ENCODE results near the gene RPLP1. TPM values are rescaled to one million over a fixed set of nuclear protein-coding genes. Genes with fewer than 3 reads are reported as not detected.

Gene RPLP1
- total and polyA plus RNA-seq, 4 donors, result 43.6 to 1,480 (median 918) TPM

DNA sequence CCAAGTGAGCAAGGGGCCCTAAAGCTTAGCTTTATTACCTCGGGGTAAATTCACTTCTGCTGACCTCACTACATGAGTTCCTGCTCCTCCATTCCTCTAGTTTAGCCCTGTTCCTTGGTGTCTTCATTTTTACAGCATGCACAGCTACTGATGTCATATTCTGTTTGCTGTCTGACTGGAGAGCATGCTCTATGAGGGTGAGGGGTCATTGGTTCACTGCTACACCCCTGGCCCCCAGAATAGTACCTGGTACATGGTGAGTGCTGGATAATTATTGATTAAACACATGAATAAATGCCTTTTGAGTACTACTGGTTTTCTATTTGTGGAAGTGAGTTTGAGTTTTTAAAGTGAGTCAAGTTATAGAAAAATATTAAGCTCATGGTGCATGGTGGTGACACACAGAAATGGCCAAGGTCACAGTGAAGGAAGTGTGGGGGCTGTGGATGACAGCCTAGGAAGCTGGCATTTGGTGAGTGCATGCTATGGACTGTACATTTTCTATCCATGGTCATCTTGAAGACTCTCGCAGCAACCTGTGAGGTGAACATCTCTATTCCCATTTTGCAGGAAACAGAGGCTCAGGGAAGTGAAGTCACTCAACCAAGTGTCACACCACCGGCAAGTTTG is 34.0 kb downstream of the RPLP1 start:
- DNase-seq (ENCODE audit: low read depth in 4 of 6, low spot score in 6 of 6), result no peak
- H3K9me3 ChIP-seq (ENCODE audit: control insufficient read depth, insufficient read depth, low read length), result no peaks in the 10 kb centered on the region
- no peak overlapping the region for H3K4me3 ChIP-seq (ENCODE audit: low read depth, low read length)
- peaks cover 24% of the 10 kb centered on the region for H3K4me1 ChIP-seq (ENCODE audit: control insufficient read depth, insufficient read depth, low read length)
- no peaks in the 10 kb centered on the region for H3K27me3 ChIP-seq (ENCODE audit: control insufficient read depth, insufficient read depth, low read length)
- WGBS (ENCODE audit: insufficient coverage), result 81% methylated on average over 2 of the region's 3 CpGs
- no peaks in the 10 kb centered on the region for H3K36me3 ChIP-seq (ENCODE audit: control insufficient read depth, insufficient read depth, low read length)
- H3K27ac ChIP-seq (ENCODE audit: low read depth, low read length), result no peak overlapping the region

DNA sequence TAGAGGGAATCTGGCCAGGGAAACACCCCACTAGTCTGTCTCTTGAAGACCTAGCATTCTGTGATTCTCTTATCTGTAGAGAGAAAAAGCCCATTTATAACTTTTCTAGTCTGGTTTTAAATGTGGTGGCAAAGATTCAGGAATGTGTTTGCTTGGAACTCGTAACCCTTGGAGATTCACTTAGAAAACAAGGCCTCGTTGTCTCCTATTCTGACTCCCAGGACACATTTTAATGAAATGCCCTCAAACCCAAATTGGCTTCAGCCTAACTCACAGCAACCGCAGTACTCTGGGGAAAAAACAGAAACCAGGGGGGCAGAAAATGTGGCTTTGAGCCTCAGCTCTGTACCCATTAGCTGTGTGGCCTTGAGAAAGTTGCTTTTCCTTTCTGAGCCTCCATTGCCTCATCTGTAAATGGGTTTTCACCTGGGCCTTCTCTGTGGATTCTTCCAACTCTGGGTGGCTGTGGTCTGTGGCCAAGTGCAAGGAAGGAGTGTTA is 36.5 kb downstream of the RPLP1 start:
- Histone ChIP-seq H3K36me3 (ENCODE audit: control insufficient read depth, insufficient read depth, low read length) (no peaks in the 10 kb centered on the region), H3K27me3 (ENCODE audit: control insufficient read depth, insufficient read depth, low read length) (no peaks in the 10 kb centered on the region), H3K9me3 (ENCODE audit: control insufficient read depth, insufficient read depth, low read length) (no peaks in the 10 kb centered on the region), H3K4me1 (ENCODE audit: control insufficient read depth, insufficient read depth, low read length) (peaks cover 24% of the 10 kb centered on the region), H3K4me3 (ENCODE audit: low read depth, low read length) (no peak overlapping the region), H3K27ac (ENCODE audit: low read depth, low read length) (peak overlapping the region; percentile 92)
- WGBS (ENCODE audit: insufficient coverage), result 20% methylated on average over 1 of the region's 3 CpGs
- DNase-seq (ENCODE audit: low read depth in 4 of 6, low spot score in 6 of 6), result peak in 5 of 6 donors; percentile 58 to 89 (median 77)

DNA sequence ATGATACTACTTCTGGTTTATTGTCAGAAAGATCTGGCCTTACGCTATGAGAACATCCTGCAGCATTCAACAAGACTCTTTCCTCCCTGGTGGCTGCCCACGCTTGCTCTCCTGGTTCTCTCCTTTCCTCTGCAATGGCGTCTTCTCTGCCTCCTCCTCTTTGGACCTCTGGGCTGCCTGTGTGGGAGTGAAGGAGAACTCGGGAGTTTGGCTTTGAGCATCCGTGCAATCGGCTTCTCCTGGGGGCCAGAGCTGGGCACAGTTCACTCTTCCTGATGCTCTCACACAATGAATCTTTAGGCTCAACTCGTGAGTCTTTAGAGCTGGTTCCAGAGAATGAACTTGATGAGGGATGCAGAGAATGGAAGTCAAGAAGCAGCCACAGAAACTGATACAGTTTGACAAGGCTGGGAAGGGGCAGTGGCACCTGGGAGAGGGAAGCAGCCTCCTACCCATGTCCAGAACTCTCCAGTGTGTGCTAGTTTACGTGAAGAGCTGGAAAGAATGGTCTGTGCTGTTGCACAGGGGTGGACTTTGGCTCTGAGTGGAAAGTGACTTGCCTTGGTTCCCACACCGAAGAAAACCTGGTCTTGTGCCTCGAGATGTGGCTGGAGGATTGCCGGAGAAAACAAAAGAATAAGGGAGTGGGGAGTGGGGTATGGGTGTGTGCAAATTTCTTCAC is 37.9 kb downstream of the RPLP1 start:
- no peak overlapping the region for H3K4me3 ChIP-seq (ENCODE audit: low read depth, low read length)
- 32% methylated on average over 6 of the region's 11 CpGs for WGBS (ENCODE audit: insufficient coverage)
- H3K9me3 ChIP-seq (ENCODE audit: control insufficient read depth, insufficient read depth, low read length), result no peaks in the 10 kb centered on the region
- no peaks in the 10 kb centered on the region for H3K36me3 ChIP-seq (ENCODE audit: control insufficient read depth, insufficient read depth, low read length)
- H3K27me3 ChIP-seq (ENCODE audit: control insufficient read depth, insufficient read depth, low read length), result no peaks in the 10 kb centered on the region
- peak overlapping the region; percentile 92 for H3K27ac ChIP-seq (ENCODE audit: low read depth, low read length)
- peaks cover 24% of the 10 kb centered on the region for H3K4me1 ChIP-seq (ENCODE audit: control insufficient read depth, insufficient read depth, low read length)
- DNase-seq (ENCODE audit: low read depth in 4 of 6, low spot score in 6 of 6), result no peak

DNA sequence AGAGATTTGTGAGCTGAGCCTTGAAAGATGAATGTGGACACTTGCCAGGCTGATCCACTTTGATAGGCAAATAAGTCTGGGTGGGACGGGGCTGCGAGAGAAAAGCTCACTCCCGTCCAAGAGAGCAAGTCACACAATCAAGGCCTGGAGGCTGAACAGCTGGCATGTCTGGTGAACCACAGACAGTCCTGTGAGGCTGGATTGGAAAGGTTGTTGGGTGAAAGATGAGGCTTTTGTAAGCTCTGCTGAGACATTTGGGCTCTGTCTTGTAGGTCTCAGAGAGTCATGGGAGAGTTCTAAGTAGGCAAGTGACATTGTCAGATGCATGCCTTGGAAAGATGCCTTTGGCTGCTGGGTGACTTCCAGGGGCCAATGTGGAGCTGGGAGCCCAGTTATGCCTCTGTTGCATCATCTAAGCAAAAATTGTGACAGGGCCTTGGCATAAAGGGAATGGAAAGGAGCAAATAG is 38.5 kb downstream of the RPLP1 start:
- H3K36me3 ChIP-seq (ENCODE audit: control insufficient read depth, insufficient read depth, low read length), result no peaks in the 10 kb centered on the region
- WGBS (ENCODE audit: insufficient coverage), result 38% methylated on average over 3 of the region's 3 CpGs
- peak in 2 of 6 donors; percentile 62 to 76 for DNase-seq (ENCODE audit: low read depth in 4 of 6, low spot score in 6 of 6)
- H3K4me3 ChIP-seq (ENCODE audit: low read depth, low read length), result no peak overlapping the region
- no peaks in the 10 kb centered on the region for H3K9me3 ChIP-seq (ENCODE audit: control insufficient read depth, insufficient read depth, low read length)
- peak overlapping the region; percentile 92 for H3K27ac ChIP-seq (ENCODE audit: low read depth, low read length)
- H3K27me3 ChIP-seq (ENCODE audit: control insufficient read depth, insufficient read depth, low read length), result no peaks in the 10 kb centered on the region
- H3K4me1 ChIP-seq (ENCODE audit: control insufficient read depth, insufficient read depth, low read length), result peaks cover 24% of the 10 kb centered on the region

DNA sequence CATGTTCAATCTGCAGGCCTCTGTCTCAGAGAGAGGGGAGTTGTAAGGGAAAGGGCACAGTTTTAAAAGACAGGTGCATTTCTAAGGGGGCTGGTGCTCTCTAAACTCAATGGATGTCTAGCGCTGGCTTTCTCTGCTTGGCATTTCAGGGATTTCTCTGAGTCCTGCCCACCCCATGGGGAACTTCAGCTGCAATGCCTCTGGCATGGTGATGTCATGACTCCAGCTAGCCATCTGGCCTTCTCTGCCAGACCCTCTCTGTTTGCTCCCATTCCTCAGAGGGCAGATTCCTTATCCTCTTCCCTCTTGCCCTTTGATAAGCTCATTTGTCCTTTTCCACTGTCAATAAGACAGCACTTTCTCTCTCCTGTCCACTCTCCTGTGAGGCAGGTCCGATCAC is 40.8 kb downstream of the RPLP1 start:
- no peaks in the 10 kb centered on the region for H3K27me3 ChIP-seq (ENCODE audit: control insufficient read depth, insufficient read depth, low read length)
- H3K9me3 ChIP-seq (ENCODE audit: control insufficient read depth, insufficient read depth, low read length), result no peaks in the 10 kb centered on the region
- no peak for DNase-seq (ENCODE audit: low read depth in 4 of 6, low spot score in 6 of 6)
- no peak overlapping the region for H3K27ac ChIP-seq (ENCODE audit: low read depth, low read length)
- H3K4me1 ChIP-seq (ENCODE audit: control insufficient read depth, insufficient read depth, low read length), result peaks cover 32% of the 10 kb centered on the region
- H3K4me3 ChIP-seq (ENCODE audit: low read depth, low read length), result no peak overlapping the region
- 88% methylated on average over 2 of the region's 2 CpGs for WGBS (ENCODE audit: insufficient coverage)
- no peaks in the 10 kb centered on the region for H3K36me3 ChIP-seq (ENCODE audit: control insufficient read depth, insufficient read depth, low read length)

DNA sequence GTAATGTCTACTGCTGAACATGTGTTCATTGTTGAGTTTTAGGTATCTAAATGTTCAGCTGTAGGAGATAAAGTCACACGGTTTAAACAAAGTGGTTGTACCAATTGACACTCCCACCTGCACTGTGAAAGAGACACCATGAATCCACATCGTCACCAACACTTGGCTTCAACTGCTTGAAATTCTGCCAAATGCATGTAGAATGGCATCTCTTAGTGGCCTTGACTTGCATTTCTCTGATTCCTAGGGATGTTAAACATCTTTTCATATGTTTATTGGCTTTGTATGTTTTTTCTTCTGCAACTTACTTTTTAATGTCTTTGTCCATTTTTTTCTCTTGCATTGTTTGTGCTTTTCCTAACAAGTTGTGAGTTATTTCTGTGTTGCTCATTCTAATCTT is 43.4 kb downstream of the RPLP1 start:
- Histone ChIP-seq H3K9me3 (ENCODE audit: control insufficient read depth, insufficient read depth, low read length) (no peaks in the 10 kb centered on the region), H3K36me3 (ENCODE audit: control insufficient read depth, insufficient read depth, low read length) (no peaks in the 10 kb centered on the region), H3K4me3 (ENCODE audit: low read depth, low read length) (no peak overlapping the region), H3K27ac (ENCODE audit: low read depth, low read length) (no peak overlapping the region), H3K4me1 (ENCODE audit: control insufficient read depth, insufficient read depth, low read length) (peaks cover 29% of the 10 kb centered on the region), H3K27me3 (ENCODE audit: control insufficient read depth, insufficient read depth, low read length) (no peaks in the 10 kb centered on the region)
- 14% methylated on average over 1 of the region's 2 CpGs for WGBS (ENCODE audit: insufficient coverage)
- DNase-seq (ENCODE audit: low read depth in 4 of 6, low spot score in 6 of 6), result peak in 2 of 6 donors; percentile 58 to 78

DNA sequence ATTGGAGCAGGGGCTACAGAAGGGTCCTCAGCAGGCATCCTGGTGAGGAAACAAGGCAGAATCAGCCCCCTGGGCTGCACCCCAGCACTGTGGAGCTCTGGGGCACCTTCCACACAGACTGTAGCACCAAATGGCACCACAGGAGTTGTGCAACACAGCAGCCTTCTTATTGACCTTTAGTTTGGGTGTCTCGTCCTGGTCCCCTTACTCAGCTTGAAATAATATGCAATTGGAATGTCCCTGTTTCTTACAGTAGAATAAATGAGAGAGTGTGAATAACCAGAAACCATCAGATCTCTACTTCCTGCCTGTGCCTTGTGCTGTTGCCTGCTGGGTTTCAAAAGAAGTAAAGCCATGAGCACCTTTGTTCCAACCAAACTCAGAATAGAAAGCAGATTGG is 44.5 kb downstream of the RPLP1 start:
- no peak for DNase-seq (ENCODE audit: low read depth in 4 of 6, low spot score in 6 of 6)
- Histone ChIP-seq H3K27ac (ENCODE audit: low read depth, low read length) (no peak overlapping the region), H3K4me3 (ENCODE audit: low read depth, low read length) (no peak overlapping the region), H3K4me1 (ENCODE audit: control insufficient read depth, insufficient read depth, low read length) (peaks cover 26% of the 10 kb centered on the region), H3K27me3 (ENCODE audit: control insufficient read depth, insufficient read depth, low read length) (no peaks in the 10 kb centered on the region), H3K36me3 (ENCODE audit: control insufficient read depth, insufficient read depth, low read length) (no peaks in the 10 kb centered on the region), H3K9me3 (ENCODE audit: control insufficient read depth, insufficient read depth, low read length) (no peaks in the 10 kb centered on the region)
- WGBS (ENCODE audit: insufficient coverage), result no CpG with 5 or more reads among the region's 1 CpG

DNA sequence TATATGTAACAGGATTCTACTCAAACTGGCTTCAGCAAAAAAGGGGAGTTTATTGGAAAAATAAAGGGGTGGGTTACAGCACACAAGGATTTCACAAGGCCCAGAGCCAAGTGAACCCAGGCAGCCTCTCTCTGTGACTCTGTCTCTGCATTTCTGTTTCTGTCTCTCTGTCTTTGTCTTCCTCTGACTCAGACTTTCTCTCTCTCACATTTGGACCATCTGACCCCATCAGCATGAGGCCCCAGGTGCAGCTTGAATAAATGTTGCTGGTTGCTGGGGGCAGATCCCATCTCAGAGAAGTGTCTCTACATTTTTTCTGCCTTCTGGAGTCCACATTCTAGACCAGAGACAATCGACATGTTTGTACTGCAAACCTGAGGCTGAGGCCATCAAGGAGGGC is 45.0 kb downstream of the RPLP1 start:
- Histone ChIP-seq H3K4me3 (ENCODE audit: low read depth, low read length) (no peak overlapping the region), H3K27me3 (ENCODE audit: control insufficient read depth, insufficient read depth, low read length) (no peaks in the 10 kb centered on the region), H3K9me3 (ENCODE audit: control insufficient read depth, insufficient read depth, low read length) (no peaks in the 10 kb centered on the region), H3K27ac (ENCODE audit: low read depth, low read length) (no peak overlapping the region), H3K36me3 (ENCODE audit: control insufficient read depth, insufficient read depth, low read length) (no peaks in the 10 kb centered on the region), H3K4me1 (ENCODE audit: control insufficient read depth, insufficient read depth, low read length) (peaks cover 26% of the 10 kb centered on the region)
- DNase-seq (ENCODE audit: low read depth in 4 of 6, low spot score in 6 of 6), result no peak
- WGBS (ENCODE audit: insufficient coverage), result no CpG with 5 or more reads among the region's 1 CpG

DNA sequence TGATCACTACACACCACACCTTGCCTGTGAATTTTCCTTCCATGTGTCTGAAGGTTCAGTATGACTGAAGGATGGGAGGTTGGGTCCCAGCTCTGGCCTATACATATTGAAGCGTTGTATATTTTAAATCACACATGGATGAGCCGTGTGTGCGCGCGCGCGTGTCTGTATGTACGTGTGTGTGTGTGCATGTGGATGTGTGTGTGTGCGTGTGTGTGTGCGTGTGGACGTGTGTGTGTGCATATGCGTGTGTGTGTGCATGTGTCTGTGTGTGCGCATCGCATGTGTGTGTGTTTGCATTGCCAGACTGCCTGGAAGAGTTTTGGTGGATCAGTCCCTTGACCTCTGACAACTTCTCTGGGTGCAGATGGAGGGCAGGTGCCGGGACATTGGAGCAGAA is 45.7 kb downstream of the RPLP1 start:
- Histone ChIP-seq H3K9me3 (ENCODE audit: control insufficient read depth, insufficient read depth, low read length) (no peaks in the 10 kb centered on the region), H3K4me3 (ENCODE audit: low read depth, low read length) (no peak overlapping the region), H3K4me1 (ENCODE audit: control insufficient read depth, insufficient read depth, low read length) (peaks cover 26% of the 10 kb centered on the region), H3K36me3 (ENCODE audit: control insufficient read depth, insufficient read depth, low read length) (no peaks in the 10 kb centered on the region), H3K27me3 (ENCODE audit: control insufficient read depth, insufficient read depth, low read length) (no peaks in the 10 kb centered on the region), H3K27ac (ENCODE audit: low read depth, low read length) (no peak overlapping the region)
- no peak for DNase-seq (ENCODE audit: low read depth in 4 of 6, low spot score in 6 of 6)
- 98% methylated on average over 12 of the region's 15 CpGs for WGBS (ENCODE audit: insufficient coverage)

DNA sequence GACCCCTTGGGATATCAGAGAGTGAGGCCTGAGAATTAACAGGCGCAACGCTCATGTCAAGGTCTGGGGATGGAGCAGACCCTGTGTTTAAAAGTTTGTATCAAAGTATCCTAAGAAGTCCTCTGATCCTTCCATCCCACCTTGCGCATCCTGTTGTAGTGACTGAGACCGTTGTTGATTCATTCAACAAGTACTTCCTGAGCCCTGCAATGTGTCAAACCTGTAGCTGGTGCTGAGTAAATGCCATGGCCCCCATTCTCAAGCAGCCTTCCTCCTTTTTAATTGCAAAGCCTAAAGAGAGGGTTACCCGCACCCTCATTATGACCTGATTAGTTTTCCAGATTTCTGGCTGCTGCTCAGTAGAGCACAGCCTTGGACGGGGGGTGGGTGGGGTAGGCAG is 46.4 kb downstream of the RPLP1 start:
- Histone ChIP-seq H3K27me3 (ENCODE audit: control insufficient read depth, insufficient read depth, low read length) (no peaks in the 10 kb centered on the region), H3K27ac (ENCODE audit: low read depth, low read length) (no peak overlapping the region), H3K4me3 (ENCODE audit: low read depth, low read length) (no peak overlapping the region), H3K36me3 (ENCODE audit: control insufficient read depth, insufficient read depth, low read length) (no peaks in the 10 kb centered on the region), H3K4me1 (ENCODE audit: control insufficient read depth, insufficient read depth, low read length) (peaks cover 26% of the 10 kb centered on the region), H3K9me3 (ENCODE audit: control insufficient read depth, insufficient read depth, low read length) (no peaks in the 10 kb centered on the region)
- no peak for DNase-seq (ENCODE audit: low read depth in 4 of 6, low spot score in 6 of 6)
- WGBS (ENCODE audit: insufficient coverage), result 75% methylated on average over 4 of the region's 6 CpGs

Data from spinal cord (tissue), 10 donors.